Effector CD8-positive, alpha-beta T cell (primary cell): ENCODE results near the gene FOXF1.

Experiments
- DNase-seq: peaks from one replicate; lab custom pipeline; 2025; lab: John Stamatoyannopoulos, UW

The FOXF1 gene

GRCh38 chr16:86492961-86493629 is 17.2 kb upstream of the FOXF1 start:
- no peak for DNase-seq

DNA sequence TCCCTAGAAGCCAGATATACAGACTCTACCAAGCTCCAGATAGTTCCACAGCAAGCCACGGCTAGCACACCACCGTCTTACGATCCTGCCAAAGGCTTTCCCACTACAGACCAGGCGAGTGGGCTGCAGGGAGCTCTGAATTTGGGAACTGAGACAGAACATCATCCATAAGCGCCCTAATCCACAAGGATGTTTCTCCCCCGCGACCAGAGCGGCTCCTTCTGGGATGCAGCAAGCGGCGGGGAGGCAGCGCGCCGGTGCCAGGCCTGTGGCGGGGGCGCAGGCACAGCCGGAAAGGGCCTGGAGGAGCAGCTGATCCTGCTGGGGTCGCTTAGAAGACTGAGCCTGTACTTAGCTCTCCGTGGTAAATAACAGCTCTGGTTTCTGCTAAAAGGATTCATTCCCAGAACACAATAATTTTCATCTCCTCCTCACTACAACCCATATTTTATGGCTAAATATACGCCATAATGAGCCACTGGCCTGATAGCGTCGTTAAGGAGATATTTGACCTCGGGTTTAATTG is 16.2 kb upstream of the FOXF1 start:
- DNase-seq: no peak

DNA sequence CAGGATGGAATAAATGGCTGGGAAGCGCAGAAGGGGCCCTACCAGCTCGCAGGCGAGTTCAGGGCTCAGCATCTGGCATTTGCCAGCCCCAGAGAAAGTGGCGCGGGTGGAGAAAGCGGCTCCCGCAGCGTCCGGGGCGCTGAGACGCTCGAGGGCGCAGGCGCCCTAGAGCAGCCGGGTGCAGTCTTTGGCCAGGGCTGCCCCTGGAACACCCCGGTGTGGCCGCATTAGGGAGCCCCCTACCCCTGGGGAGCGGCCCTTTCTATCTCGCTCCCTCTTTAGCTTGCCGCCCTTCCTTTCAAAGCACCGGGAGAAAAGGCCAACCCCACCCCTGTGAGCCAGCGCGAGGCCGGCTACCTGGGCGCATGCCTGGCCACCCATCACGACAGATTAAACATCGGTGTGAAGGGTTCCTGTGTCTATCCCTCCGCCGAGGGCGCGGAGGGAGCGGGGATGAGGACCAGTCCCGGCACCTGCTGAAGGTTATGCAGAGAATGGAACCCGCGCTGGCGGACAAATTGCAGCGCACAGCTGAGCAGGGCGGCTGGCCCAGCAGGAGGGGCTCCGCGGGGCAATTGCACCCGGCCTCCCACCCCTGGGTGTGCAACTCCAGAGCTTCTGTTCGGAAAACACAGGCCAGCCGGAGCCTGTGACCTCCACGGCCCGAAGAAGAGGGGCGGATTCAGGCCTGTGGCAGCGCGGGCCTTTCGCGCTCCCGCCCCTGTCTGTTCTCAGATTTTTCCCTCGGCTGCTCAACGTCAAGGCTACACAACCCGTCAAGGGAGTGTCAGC is 15.6 kb upstream of the FOXF1 start:
- DNase-seq: no peak

GRCh38 chr16:86495357-86495701 is 15.0 kb upstream of the FOXF1 start:
- no peak for DNase-seq

DNA sequence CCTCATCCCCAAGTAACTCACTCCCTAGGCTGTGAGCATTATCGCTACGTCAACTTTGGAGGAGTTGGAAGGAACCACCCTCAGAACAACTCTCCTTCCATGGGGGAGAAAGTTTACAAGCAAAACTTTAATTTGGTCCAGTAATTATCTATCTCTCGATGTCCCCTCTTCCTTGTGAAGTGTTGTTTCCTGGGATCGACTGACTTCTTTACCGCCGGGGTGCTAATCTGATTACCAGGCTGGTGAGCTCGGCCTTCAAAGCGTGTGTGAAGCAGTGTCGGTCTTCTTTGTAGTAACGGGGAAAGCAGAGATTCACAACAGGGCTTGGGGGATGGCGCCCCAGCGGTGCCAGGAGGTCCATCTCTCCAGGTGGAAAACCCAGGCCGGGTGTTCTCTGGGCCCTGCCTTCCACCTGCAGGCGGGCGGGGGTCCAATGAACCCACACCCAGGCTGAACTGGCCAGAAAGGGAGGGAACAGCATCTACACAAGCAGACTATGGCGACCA is 14.5 kb upstream of the FOXF1 start:
- DNase-seq: no peak

- no peak for DNase-seq
Observed at GRCh38 chr16:86496262-86496928, 13.9 kb upstream of the FOXF1 start.

- DNase-seq: no peak
Observed at GRCh38 chr16:86496929-86497461, 13.3 kb upstream of the FOXF1 start.

DNA sequence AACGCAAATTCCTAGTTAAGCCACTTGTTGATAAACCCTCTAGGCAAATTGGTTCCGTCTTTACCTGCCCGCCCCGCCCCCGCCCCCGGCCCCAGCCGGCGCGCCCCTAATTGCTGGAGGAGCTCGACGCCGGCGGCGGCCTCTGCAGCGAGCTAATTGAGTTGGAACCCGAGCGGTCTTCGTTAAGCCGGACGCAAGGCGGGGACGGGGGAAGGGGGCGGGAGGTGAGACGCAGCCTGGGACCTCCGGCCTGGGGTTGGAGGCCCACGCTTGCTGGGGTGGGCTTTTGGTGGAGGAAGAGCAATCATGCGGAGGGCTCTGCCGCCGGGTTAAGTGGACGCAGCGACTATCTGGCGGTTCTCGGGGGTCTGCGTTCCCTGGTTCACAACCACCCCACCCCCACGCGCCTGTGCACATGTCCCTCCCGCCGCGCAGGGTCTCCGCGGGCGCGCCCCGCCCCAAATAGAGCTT is 12.7 kb upstream of the FOXF1 start:
- DNase-seq: no peak

DNA sequence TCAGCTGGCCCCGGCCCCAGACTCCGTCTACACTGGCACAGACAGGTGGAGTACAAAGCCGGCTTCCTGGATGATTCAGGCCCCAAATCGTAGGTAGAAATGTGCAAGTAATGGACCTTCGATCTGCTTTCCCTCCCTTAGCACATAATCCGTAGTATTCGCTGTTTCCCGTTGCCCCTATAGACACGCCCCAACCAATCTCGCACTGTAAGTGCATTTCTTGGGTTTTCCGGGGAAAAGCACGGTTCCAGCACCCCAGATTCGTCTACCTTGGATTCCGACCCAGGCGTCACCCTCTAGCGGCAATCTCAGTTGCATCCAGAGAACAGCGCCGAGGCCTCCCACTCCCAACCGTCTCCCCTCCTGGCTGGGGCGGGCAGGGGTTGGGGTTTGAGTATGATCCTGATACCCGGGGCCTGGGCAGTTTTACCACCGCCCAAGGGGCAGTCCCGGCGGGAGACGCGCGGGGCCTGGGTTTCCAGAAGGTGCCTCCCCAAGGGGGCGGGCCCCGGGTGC is 12.1 kb upstream of the FOXF1 start:
- DNase-seq: no peak

- DNase-seq: no peak
Observed at GRCh38 chr16:86498671-86499439, 11.5 kb upstream of the FOXF1 start.

GRCh38 chr16:86499440-86499786 is 10.9 kb upstream of the FOXF1 start:
- DNase-seq: no peak

GRCh38 chr16:86499889-86500707 is 10.2 kb upstream of the FOXF1 start:
- no peak for DNase-seq

- no peak for DNase-seq
Observed at GRCh38 chr16:86500708-86501510, 9.4 kb upstream of the FOXF1 start.

DNA sequence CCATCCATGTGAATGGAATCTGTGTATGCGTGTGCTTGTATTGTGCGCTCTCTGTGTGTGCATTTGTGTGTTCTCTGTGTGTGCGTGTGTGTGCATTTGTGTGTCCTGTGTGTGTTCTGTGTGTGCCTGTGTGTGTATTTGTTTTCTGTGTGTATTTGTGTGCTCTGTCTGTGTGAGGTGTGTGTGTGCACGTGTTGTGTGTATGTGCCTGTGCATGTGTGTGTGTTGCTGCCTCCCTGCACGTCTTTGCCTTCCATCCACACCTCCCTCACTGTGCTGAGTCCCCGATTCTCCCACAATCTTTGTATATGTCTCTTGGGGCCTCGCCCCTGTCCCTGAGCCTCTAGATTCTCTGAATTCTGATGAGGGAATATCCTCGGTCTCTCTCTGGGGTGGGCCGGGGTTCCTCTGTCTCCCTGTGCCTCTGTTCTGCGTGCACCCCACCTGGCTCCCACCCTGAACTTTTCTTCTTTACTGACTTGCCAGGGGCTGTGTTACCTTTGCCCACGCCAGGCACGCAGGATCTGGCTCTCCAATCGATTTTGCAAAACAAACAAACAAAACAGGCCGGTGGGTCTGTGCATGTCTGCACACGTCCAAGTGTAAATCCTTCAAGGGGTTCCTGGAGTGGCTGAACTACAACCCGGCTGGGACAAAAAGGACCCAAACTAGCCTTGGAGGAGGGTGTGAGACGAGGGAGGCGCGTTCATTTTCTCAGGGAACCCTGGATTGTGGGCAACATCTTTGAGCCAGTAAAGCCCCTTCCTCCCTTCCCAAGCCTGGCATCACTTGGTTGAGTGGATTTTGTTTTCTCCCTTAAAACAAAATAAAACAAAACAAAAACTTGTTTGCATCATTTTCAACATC is 8.1 kb upstream of the FOXF1 start:
- DNase-seq: no peak

DNA sequence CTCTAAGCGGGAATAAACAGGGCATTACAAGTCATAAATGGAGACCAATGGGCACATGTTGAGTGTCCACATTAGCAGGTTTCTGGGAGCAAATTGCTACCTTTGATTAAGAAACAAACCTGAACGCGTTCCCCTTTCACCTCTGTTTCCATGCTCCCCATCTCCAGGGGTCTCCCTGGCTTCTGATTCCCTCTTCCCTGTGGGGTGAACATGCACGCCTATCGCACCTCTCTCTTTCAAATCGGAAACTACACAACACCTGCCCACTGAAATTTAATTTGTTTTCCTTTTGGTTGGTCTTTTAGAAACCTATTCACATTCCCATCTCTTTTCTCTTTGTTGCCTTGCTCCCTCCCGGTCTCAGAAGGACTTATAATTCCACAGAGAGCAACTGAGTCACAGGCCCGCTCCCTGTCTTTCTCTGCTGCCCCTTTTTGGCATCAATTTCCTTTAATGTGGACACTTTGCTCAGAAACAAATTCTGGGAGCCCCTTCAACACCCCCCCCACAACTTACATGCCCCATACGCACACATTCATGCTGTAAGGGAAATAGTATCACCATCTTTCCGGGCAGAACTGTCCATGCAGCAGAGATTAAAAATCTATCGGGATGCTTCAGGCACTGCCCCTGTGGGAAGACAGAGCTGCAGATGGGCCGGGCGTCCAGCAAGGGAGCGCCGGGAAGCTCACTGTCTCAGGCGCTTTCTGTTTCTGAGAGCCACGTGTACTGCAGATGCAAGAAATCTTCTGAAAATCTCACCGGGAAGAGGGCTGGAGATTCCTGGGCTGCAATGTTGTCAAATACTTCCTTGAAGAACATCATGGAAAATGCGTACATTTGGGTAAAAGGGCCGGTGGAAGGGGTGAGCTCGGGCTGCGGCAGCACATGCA is 7.2 kb upstream of the FOXF1 start:
- DNase-seq: no peak

GRCh38 chr16:86503830-86504229 is 6.5 kb upstream of the FOXF1 start:
- no peak for DNase-seq

GRCh38 chr16:86504315-86505184 is 5.8 kb upstream of the FOXF1 start:
- DNase-seq: no peak
